ENCODE measurements around the gene RNF41.

Gene RNF41

DNA sequence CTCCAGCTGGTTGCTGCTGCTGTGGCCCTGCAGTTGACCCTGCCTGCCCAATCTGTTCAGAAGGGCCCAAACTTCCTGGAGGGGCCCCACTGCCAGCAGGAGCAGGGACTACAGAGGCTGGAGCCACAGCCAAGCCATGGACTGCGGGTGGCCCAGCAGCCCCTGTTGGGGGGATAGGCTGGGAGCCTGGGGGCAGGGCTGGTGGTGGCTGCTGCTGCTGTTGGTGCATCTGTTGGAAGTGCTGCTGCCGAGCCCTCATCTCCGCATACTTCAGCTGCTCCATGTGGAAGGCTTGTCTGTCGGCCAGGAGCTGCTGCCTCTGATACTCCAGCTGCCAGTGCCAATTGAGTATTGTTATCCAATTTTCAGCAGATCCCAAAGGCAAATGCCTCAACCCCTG is 56.4 kb downstream of the RNF41 start:
- peak; percentile 25 for DNase-seq (ENCODE audit: low read depth, low spot score)

DNA sequence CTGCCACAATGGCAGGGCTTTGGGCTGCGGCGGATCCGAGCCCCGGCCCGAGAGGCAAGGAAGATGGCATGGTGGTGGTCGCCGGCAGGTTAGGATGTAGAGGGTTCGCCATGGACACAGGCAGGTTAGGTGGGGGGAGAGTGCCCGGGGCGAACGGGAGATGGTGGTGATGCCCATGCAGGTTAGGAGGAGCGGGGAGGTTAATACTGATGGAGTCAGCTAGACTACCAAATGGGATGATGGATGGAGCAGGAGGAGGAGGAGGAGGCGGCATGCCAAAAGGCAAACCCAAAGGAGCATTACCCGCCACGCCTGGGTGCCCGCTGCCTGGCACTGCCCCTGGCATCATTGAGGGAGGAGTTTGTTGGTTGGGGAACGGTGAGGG is 57.4 kb downstream of the RNF41 start:
- DNase-seq (ENCODE audit: low read depth, low spot score): peak; percentile 22

DNA sequence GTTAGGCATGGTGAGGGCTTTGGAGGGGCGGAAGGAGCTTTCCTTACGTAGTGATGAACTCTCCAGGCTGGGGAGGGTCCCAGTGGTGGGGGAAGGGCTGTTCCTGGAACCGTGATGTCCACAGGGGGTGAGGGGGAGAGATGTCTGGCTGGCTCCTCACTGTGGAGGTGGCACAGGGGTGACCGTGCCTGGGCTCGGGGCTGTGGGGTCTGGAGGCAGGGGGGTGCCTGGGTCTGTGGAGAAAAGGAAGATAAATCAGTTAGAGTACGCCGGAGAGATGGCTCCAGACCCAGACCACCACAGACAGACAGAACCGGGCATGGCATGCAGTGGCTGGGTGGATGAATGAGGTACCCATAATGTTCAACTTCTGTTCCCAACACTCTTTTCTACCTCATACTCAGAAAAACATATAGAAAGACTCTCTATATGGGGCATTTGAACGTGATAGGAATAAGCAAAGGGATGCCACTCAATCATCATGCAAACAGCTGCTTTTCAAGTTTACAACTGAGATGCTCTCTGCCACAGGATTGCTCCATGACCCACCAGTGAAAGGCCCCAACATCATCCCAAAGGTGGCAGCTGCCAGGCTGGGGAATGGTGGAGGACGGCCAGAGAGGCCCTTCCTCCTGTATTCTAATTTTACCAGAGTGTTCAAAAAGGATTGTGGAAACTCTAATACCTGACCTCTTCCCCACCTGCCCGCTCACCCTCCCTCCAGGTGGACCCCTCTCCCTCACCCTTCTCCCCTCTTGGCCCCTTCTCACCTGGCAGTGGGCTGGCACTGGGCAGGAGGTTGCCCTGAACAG is 58.0 kb downstream of the RNF41 start:
- peak; percentile 24 for DNase-seq (ENCODE audit: low read depth, low spot score)

DNA sequence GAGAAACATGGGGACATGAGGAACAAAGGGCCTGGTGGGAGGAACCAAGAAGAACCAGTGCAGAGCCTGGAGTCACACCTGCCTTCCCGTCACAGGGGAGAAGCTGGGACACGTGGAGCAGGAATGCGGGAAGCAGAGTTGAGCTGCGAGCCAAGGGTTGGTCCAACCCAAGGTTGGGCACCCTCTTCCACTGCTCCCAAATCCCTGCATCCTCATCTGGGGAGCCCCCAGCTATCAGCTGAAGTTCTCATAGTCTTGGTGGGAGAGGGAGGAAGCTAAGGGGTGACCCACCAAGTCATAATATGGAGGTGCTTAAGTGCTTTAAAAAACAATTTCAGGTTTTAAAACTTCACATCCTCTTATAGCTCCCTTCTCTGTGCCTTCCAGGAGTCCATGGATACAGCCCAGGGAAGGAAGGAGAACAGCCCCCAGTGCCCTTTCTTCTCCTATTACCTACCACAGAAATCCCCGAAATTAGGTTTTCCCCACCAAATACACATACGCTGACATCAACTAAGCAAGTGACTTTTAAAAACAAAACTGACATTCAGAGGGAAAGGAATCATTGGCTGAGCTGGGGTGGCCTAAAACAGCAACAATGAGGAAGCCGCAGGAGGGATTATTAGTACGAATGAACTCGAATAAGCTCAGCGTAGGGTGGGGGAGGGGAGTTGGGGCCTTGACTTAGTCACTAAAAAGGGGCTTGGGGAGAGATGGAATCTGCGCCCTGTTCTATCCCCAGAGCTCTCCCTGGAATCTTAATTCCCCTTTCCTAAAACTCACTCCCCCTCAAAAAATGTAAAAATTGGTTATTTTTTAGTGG is 59.0 kb downstream of the RNF41 start:
- peak; percentile 44 for DNase-seq (ENCODE audit: low read depth, low spot score)

DNA sequence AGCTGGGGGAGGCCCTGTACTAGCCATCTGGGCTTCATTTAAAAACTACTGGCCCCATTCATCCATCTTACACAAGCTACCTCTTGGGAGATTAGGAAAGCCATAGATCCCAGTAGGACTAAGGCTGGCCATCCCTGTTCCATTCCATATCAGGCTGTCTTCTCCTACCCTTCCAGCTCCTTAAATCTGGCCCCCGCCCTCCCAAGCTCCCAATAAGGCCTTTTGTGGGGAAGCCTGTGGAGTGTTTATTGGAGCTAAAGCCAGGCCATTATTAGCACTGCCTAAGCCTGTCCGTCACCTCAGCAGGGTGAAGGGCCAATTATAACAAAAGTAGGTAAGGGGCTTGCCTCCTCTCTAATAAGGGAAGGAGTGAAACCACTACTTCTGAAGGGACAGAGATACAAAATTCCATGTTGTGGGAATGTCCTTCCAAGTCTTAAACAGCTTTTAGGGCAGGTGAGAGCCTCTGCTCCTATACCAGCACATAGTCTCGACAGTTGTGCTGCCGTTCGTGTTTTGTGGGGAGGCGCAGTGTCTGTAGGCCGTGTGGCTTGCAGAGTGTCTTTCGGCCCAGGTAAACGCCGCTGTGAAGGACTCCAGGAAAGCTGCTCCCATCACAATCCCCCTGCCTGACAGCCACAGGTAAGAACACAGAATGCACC is 59.9 kb downstream of the RNF41 start:
- no peak for DNase-seq (ENCODE audit: low read depth, low spot score)

DNA sequence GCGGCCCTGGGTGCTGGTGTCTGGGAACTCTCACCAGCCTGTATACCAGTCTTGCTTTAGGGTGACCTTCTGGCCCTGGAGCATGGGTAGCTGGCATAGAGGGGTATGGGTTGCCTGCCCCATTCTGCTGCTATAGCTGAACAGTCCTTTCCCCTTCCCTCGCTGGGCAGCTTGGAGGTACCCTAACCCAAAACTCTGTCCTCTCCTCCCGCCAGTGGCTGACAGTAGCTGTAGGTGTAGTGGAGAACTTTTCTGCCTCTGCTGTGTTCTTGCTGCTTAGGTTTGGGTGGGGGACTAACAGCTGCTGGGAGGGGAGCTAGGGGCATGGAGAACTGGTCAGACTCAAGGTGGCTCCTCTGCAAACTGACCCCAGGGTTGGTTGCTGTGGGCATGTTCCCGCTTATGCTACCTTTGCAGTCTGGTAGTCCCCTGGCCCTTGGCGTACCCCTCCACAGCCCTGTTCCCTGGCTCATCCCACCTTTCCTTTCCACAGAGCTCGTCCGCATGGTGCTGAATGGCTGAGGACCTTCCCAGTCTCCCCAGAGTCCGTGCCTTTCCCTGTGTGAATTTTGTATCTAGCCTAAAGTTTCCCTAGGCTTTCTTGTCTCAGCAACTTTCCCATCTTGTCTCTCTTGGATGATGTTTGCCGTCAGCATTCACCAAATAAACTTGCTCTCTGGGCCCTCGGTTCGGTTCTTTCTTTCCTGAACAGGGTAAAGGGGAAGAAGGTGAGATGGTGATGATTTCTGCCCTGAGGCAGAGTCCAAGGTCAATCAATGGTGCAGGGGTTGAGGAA is 60.6 kb downstream of the RNF41 start:
- DNase-seq (ENCODE audit: low read depth, low spot score): no peak

DNA sequence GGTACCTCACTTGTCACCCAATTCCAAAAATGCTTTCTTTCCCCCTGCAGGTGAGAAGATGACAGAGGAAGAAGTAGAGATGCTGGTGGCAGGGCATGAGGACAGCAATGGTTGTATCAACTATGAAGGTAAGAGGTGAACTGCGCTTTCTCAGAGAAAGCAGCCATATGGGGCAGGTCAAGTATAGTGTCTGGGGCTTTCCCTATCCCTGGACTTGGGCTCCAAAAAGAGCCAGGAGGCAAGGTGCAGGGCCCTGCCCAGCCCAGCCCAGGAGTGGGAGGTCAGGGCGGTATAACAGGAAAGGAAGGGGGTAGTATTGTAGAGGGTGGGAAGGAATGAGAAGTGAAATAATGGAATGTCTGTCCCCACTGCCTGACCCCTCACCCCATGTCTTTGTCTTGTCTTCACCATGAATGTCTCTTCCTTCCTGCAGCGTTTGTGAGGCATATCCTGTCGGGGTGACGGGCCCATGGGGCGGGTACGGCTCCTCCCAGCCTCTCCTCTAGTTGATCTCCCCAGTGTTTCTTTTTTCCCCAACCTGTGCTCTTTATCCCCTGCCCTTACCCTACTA is 61.4 kb downstream of the RNF41 start:
- peak; percentile 17 for DNase-seq (ENCODE audit: low read depth, low spot score)

DNA sequence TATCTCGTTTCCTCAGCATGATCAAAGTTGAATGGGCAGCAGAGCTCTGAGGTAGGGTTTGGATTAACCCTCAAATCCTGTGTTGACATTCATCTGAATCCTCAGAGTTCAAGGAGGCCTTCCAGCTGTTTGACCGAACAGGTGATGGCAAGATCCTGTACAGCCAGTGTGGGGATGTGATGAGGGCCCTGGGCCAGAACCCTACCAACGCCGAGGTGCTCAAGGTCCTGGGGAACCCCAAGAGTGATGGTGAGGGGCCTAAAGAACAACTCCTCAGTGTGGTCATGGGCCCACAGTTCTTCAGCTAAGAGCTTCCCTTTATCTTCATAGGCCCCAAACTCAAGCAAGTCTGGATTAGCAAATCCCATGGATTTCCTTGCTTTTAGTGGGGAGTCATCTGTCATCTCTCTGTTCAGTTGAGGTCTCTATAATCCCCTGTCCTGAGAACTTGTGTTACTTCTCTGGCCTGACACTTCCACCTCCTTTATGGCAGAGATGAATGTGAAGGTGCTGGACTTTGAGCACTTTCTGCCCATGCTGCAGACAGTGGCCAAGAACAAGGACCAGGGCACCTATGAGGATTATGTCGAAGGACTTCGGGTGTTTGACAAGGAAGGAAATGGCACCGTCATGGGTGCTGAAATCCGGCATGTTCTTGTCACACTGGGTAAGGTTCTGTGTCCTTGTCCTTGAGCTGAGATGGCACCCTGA is 62.1 kb downstream of the RNF41 start:
- DNase-seq (ENCODE audit: low read depth, low spot score): no peak

DNA sequence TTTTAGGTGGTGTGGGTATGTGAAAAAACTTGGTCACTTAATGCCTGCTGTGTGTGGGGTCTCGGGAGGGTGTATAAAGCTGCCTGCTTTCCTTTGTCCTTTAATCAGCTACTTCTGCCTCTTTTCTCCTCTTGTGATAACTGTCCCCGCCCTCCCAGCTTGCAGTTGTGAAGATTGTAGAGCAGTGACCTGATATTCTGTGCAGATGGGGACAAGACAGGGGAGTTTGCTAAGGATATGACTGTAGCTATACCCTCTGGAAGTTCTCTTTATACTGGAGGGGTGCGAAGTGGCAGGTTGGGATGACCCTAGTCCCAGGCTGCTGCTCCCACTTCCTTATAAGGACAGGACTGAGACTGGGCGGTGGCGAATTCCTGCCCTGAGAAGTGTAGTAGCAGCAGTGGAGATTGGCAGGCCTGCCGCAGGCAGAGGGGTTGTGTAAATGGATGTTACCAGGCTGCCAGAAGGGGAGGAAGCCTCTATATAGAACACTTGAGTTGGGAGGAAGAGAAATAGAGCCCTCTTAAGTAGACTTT is 62.7 kb downstream of the RNF41 start:
- DNase-seq (ENCODE audit: low read depth, low spot score): peak; percentile 84

DNA sequence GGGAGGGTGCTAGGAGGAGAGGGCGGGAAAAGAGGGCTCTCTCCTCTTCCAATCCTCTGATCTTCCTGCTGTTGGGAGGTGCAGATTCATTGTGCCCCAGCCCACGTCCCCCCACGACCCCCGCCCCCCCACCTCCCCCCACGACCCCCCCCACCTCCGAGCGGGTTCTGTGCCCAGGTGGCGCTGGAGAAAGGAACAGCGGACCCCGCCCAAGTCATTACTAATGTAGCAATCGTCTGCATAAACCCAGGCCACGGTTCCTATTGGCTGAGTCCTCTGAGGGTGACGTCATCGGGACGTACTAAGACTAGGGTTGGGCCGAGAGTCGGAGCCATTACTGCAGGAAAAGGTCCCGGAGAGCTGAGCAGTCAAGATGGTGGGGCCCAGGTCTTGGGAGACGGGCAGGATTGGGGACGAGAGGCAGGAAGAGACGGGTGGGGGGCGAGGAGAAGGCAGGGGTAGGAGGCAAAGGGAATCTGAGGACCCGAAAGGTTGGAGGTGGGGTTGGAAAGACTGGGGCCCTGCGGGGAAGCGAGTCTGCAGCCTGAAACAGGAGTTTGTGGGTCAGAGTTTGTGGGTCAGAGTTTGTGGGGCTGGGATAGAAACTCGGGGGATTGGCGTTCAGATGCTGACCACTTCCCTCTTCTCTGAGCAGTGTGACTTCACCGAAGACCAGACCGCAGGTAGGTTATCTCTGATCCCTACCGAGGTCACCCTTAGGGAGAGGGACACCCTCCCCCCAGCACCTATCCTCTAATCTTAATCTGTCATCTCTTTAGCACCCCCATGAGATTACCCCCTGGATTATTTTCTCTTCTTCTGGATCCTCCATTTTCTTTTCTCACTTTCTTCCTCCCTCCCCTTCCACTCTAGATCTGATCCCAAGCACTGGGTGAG is 63.4 kb downstream of the RNF41 start, which contains the start of gene MYL6:
Gene MYL6, plus strand, starts transcription at position 331 of the 897 bp plus-strand sequence. Its CDS starts 43 bp downstream, at position 374.
- DNase-seq (ENCODE audit: low read depth, low spot score): peak; percentile 98

DNA sequence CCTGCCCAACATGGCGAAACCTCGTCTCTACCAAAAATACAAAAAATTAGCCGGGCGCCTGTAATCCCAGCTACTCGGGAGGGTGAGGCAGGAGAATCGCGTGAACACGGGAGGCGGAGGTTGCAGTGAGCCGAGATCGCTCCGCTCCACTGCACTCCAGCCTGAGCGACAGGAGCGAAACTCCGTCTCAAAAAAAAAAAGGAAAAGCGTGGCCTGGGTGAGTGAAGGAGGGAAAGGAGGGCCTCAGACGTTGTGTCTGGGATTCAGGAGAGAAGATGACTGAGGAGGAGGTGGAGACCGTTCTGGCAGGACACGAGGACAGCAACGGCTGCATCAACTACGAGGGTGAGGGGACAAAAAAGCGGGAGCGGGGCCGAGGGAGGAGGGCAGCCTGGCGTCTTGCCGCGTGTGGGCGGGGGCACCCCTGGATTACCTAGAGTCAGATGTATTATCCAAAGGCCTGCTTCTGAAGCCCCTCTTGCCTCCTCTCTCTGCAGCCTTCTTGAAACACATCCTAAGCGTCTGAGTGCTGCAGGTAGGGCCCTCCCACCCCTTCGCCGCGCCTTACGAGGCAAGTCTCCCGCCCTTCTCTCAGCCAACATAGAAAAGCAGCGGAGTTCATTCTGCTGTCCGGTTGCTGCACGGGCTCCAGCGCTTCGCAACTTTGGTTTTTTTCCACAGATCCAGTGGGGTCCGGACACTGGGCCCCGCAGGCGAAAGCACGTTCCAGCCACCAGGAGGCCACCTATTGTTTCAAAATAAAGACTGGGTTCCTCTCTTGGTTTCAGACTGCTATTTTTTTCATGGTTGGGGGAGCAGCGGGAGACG is 64.3 kb downstream of the RNF41 start:
- peak; percentile 89 for DNase-seq (ENCODE audit: low read depth, low spot score)

DNA sequence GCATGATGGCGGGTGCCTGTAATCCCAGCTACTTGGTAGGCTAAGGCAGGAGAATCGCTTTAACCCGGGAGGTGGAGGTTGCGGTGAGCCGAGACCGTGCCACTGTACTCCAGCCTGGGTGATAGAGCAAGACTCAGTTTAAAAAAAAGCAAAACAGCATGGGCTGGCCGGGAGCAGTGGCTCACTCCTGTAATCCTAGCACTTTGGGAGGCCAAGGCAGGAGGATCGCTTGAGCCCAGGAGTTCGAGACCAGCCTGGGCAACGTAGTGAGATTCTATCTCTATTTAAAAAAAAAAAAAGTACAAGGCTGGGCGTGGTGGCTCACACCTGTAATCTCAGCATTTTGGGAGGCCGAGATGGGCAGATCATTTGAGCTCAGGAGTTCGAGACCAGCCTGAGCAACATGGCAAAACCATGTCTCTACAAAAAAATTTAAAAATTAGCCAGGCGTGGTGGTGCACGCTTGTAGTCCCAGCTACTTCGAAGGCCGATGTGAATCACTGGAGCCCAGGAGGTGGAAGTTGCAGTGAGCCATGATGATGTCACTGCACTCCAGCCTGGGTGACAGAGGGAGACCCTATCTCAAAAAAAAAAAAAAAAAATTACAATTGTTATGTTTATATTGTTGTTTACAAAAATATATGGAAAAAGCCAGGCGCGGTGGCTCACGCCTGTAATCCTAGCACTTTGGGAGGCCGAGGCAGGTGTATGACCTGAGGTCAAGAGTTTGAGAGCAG is 65.1 kb downstream of the RNF41 start:
- DNase-seq (ENCODE audit: low read depth, low spot score): peak; percentile 17

DNA sequence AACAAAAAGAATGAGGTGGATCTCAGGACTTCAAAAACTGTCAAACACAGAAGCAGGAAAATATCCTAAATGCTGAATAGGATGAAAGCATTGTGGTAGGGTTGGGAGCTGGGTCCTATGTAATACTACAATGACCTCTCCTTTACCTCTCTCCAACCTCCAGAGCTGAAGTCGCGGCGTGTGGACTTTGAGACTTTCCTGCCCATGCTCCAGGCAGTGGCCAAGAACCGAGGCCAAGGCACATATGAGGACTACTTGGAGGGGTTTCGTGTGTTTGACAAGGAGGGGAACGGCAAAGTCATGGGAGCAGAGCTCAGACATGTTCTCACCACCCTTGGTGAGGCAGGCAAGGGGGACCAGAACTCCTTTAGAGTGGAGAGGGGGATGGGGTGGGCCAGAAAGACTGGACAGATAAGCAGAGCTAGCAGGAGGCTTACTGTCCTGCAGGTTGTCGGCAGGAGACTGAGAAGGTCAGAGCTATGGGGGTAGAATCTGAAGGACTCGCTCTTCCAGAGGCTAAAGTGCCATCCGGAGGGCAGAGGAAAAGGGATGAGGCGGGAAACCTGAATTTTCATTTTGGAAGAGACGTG is 66.4 kb downstream of the RNF41 start:
- DNase-seq (ENCODE audit: low read depth, low spot score): no peak

DNA sequence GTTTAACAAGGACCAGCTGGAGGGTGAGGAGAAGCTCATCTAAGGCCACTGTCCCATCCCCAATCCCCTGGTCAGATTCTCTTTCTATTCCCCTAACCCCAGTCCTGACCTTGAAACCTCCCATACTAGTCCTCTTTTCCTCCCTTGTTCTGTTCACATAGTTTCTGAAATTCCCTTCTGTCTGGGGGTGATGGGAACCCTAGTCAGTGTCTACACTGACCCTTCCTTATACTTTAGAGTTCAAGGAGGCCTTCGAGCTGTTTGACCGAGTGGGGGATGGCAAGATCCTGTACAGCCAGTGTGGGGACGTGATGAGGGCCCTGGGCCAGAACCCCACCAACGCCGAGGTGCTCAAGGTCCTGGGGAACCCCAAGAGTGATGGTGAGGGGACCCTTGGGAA is 66.9 kb downstream of the RNF41 start:
- no peak for DNase-seq (ENCODE audit: low read depth, low spot score)

DNA sequence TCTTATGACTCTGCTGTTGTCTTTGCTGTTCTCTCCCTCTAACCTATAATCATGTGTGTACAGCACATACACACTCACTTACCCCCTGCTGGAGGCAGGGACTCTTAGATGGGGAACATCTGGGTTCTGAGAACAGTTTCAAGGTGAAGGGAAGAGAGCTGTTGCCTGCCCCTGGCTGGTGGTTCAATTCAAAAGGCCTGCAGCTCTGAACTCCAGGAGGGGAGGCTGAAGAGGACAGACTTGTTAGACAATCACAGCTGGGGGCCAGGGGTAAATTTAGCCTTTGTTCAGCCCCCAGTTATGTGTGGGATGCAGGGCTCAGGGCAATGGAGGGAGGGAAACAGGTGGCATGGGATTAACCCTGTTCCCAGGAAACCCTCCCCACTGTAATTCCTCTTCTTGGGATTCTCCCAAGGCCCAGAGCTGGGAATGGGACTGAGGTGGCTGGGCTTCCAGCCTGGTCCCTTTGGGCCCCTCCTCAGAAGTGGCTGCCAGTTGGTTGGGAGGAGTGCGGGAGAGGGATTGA is 67.4 kb downstream of the RNF41 start:
- no peak for DNase-seq (ENCODE audit: low read depth, low spot score)

DNA sequence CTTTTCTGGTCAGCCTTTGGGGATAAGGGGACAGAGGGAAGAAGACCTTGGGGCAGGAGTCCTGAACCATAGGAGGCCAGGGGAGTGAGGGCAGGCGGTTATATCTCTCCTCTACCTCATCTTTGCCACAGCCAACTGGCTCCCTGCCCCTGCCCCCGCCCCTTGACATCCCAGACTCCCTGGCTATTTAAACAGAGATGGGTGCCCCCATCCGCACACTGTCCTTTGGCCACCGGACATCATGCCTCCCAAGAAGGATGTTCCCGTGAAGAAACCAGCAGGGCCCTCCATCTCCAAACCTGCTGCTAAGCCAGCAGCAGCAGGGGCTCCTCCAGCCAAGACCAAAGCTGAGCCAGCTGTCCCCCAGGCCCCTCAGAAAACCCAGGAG is 68.0 kb downstream of the RNF41 start:
- DNase-seq (ENCODE audit: low read depth, low spot score): no peak
